KMS-11 (cell line): ENCODE measurements around the gene ITPR3.
A peak's percentile ranks its signal among the peaks of the same experiment; 100 is the strongest.

Experiments
- H2AFZ ChIP-seq: fragments of 200-600 bp; sonication (generic); 2 replicates; pipeline ENCODE4 v1.6.1; 2016; ENCODE audit warnings: antibody characterized with exemption, mixed run types, low read depth
- H3K27ac ChIP-seq: fragments of 200-600 bp; sonication (generic); 2 replicates; pipeline ENCODE4 v1.6.1; 2016; ENCODE audit warnings: mild to moderate bottlenecking, mixed run types
- H3K27me3 ChIP-seq: fragments of 200-600 bp; sonication (generic); 2 replicates; pipeline ENCODE4 v1.6.1; 2017; ENCODE audit warnings: mild to moderate bottlenecking, low read depth, mixed run types, moderate library complexity; ENCODE audit not compliant: insufficient read depth
- H3K36me3 ChIP-seq: fragments of 200-600 bp; sonication (generic); 2 replicates; pipeline ENCODE4 v1.6.1; 2017; ENCODE audit warnings: mild to moderate bottlenecking, mixed run types; ENCODE audit not compliant: insufficient read depth
- H3K4me1 ChIP-seq: fragments of 200-600 bp; sonication (generic); 2 replicates; pipeline ENCODE4 v1.6.1; 2016; ENCODE audit warnings: mild to moderate bottlenecking, low read depth, mixed run types; ENCODE audit not compliant: poor library complexity, severe bottlenecking
- H3K4me2 ChIP-seq: fragments of 200-600 bp; sonication (generic); 2 replicates; pipeline ENCODE4 v1.7.0; 2016; ENCODE audit warnings: mild to moderate bottlenecking, mixed run types
- H3K4me3 ChIP-seq: fragments of 200-600 bp; sonication (generic); IDR thresholded peaks from 2 replicates; pipeline ENCODE4 v1.6.1; 2017; ENCODE audit warnings: low read depth, low read length, mixed read lengths; ENCODE audit not compliant: insufficient read depth
- H3K79me2 ChIP-seq: fragments of 200-600 bp; sonication (generic); 2 replicates; pipeline ENCODE4 v1.6.1; 2016; ENCODE audit warnings: low read depth, mixed run types; ENCODE audit not compliant: insufficient read depth
- H3K9ac ChIP-seq: fragments of 200-600 bp; sonication (generic); 2 replicates; pipeline ENCODE4 v1.6.1; 2016; ENCODE audit warnings: mild to moderate bottlenecking, mixed run types
- H4K20me1 ChIP-seq: fragments of 200-600 bp; sonication (generic); 2 replicates; pipeline ENCODE4 v1.6.1; 2016; ENCODE audit warnings: mild to moderate bottlenecking, mixed run types; ENCODE audit not compliant: insufficient read depth
- TF ChIP-seq, protein P1 (sequence below): fragments of 200-600 bp; sonication (generic); conservative IDR thresholded peaks from 2 replicates; pipeline ENCODE4 v1.6.1; 2017; ENCODE audit warnings: low read depth, mild to moderate bottlenecking, antibody characterized with exemption, low read length, moderate library complexity, mixed read lengths

The ITPR3 gene

DNA sequence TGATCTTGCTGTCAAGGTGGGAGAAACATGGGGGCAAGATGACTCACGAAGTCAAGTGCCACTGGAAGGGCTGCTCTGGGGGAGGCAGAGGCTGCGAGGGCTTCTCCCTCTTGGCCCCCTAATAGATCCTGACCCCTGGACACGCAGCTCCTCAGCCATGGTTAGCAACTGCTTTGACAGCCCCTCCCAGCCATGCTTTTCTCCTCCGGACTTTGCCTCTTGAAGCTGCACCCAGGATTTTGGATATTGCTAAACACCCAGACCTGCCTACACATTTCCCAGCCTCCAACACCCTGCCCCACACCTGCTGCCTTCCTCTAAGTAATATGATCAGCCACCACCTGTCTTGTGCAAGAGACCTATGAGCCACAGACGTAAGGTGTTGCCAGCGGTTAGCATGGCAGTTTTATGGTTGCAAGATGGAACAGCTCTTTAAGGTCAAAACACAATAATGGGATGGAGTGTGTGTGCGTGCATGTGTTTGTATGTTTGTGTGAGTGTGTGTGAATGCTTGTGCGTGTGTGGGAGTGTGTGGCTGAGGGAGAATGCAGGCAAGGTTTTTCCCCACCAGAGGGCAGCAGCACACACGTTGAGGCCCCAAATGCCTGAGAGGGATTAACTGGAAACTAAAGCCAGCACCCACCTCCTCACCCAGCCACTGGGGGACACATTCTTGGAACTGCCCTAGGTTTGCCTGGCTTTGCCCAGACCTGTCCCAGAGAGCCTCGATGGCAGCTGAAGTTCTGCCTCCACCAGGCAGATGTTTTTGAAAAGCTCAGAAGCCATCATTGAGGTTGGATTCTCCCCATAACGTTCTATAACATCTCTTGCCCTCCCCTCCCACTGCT, 123.1 kb downstream of the ITPR3 start:
- no peaks in the 10 kb centered on the region for H3K36me3 ChIP-seq
- H3K79me2 ChIP-seq: no peaks in the 10 kb centered on the region
- H2AFZ ChIP-seq: no peak overlapping the region
- peaks cover 7% of the 10 kb centered on the region for H3K4me1 ChIP-seq
- no peaks in the 10 kb centered on the region for H4K20me1 ChIP-seq
- H3K27me3 ChIP-seq: peaks cover 35% of the 10 kb centered on the region
- no peak overlapping the region for H3K9ac ChIP-seq
- TF ChIP-seq, protein P1, sequence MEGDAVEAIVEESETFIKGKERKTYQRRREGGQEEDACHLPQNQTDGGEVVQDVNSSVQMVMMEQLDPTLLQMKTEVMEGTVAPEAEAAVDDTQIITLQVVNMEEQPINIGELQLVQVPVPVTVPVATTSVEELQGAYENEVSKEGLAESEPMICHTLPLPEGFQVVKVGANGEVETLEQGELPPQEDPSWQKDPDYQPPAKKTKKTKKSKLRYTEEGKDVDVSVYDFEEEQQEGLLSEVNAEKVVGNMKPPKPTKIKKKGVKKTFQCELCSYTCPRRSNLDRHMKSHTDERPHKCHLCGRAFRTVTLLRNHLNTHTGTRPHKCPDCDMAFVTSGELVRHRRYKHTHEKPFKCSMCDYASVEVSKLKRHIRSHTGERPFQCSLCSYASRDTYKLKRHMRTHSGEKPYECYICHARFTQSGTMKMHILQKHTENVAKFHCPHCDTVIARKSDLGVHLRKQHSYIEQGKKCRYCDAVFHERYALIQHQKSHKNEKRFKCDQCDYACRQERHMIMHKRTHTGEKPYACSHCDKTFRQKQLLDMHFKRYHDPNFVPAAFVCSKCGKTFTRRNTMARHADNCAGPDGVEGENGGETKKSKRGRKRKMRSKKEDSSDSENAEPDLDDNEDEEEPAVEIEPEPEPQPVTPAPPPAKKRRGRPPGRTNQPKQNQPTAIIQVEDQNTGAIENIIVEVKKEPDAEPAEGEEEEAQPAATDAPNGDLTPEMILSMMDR: peak; percentile 85
- H3K4me3 ChIP-seq: no peak overlapping the region
- no peak overlapping the region; the same call in 1 of the 2 replicates for H3K4me2 ChIP-seq
- H3K27ac ChIP-seq: no peak overlapping the region

DNA sequence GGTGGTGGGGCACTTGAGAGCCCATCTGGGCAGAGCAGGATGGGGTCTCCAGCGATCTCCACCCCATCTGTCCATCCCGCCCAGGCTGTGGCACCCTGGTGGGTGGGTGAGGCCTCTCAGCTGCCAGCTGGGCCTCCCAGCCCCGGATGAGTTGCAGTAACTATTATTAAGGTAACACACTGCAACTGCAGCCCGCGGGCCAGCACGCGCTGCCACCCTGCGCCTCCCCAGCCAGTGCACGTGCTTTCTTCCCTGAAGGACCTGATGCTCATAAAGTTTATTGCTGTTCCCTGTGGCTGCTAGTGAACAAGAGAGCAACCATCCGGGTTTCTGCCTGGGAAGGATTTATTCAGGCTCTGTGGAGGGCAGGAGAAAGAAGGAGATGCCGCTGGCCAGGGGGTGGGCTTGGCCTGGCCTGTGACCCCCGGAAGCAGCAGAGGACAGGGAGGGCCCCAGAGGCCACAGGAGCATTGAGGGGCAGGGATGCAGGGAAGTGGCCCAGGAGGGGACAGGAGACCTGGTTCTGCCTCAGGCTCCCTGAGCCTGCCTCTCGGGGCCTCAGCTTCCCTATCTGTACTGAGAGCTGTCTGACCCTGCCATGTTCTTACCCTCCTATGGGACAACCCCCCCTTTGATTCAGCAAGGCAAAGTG, 123.9 kb downstream of the ITPR3 start:
- H3K36me3 ChIP-seq: no peaks in the 10 kb centered on the region
- H4K20me1 ChIP-seq: no peaks in the 10 kb centered on the region
- TF ChIP-seq, protein P1: no peak
- H3K27ac ChIP-seq: no peak overlapping the region
- no peak overlapping the region for H3K4me3 ChIP-seq
- no peak overlapping the region for H2AFZ ChIP-seq
- H3K9ac ChIP-seq: no peak overlapping the region
- H3K4me2 ChIP-seq: no peak overlapping the region
- H3K27me3 ChIP-seq: peaks cover 42% of the 10 kb centered on the region
- H3K4me1 ChIP-seq: peaks cover 7% of the 10 kb centered on the region
- no peaks in the 10 kb centered on the region for H3K79me2 ChIP-seq

DNA sequence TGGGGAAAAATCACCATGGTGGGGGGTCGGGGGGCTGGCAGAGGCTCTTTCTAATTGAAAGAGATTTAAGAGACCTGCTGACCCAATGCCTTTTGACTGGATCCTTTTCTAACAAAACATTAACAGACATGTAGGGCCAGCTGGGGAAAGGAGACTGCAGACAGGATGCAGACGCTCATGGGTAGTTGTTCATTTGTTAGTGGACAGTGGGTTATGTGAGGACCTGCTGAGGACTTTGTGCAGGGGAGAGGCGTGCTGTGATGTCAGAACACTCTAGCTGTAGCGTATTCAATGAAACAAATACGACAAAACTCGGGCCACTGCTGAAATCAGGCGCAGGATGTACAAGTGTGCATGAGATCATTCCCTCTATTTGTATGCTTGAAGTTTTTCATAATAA, 124.4 kb downstream of the ITPR3 start:
- Histone ChIP-seq H3K27ac (no peak overlapping the region), H3K27me3 (peaks cover 44% of the 10 kb centered on the region), H3K4me1 (peaks cover 7% of the 10 kb centered on the region), H3K36me3 (no peaks in the 10 kb centered on the region), H3K4me3 (no peak overlapping the region), H3K79me2 (no peaks in the 10 kb centered on the region), H4K20me1 (no peaks in the 10 kb centered on the region), H3K9ac (no peak overlapping the region), H2AFZ (no peak overlapping the region), H3K4me2 (no peak overlapping the region)
- TF ChIP-seq, protein P1: no peak
